Dedifferentiated amniotic fluid mesenchymal stem cell (primary cell): ENCODE measurements around the gene TDRD9.

Experiments
- DNase-seq: peaks from one replicate; pipeline ENCODE4 v3.0.0-alpha.2; 2016; ENCODE audit errors: extremely low spot score

The TDRD9 gene

DNA sequence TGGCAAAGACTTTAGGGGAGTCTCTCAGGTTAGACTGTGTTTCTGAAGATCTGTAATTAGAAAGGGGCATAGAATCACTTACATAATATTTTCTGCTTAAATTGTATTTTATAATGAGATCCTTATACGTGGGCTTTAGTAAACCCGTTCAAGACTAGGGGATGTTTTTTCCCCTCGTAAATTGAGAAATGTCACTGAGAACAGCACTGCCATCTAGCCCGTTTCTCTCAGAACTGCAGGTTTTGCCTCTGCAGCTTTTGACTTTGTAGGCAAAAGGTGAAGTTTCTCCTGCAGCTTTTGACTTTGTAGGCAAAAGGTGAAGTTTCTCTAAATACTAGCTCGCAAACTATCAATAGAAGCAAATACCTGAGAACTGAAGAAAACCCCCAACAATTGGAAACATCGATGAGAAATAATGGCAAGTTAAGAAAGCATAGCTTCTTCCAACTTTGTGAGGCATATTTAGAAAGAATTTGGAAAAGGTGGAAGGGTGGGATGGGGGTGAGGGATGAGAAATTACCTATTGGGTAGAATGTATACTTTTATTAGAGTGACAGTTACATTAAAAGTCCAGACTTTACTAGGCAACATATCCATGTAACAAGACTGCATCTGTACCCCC is 147.4 kb downstream of the TDRD9 start:
- no peak for DNase-seq

DNA sequence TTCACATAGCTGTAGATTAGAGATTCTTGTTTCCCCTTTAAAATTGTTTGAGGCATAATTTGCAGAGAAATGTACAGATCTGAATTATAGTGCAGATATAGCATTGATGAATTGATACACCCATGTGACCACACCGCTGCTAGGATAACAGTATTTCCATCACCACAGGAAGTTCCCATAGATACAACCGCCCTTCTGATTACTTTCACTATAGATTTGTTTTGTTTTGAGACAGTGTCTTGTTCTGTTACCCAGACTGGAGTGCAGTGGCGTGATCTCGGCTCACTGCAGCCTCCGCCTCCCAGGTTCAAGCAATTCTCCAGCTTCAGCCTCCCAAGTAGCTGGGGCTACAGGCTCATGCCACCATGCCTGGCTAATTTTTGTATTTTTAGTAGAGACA is 148.5 kb downstream of the TDRD9 start:
- no peak for DNase-seq

DNA sequence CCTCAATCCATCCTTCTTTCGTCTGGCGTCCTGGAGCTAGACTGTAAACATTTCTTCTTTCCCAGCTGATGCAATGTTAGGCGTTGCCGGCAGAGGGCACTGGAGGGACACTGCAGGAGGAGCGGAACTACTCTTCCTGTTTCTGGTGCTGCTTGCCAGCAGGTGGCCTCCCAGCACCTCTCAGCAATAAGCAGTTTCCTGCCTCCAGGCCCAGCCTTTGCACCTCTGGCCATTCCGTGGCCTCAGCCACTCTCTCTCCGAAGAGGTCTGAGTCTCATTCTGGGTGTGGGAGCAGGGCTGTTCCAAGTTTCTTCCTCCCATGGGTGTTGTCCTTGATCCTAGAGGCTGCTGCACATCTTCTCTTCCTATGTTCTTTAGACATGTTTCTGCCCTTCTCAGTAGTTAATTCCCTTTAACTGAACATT is 149.8 kb downstream of the TDRD9 start:
- DNase-seq: peak; percentile 93

DNA sequence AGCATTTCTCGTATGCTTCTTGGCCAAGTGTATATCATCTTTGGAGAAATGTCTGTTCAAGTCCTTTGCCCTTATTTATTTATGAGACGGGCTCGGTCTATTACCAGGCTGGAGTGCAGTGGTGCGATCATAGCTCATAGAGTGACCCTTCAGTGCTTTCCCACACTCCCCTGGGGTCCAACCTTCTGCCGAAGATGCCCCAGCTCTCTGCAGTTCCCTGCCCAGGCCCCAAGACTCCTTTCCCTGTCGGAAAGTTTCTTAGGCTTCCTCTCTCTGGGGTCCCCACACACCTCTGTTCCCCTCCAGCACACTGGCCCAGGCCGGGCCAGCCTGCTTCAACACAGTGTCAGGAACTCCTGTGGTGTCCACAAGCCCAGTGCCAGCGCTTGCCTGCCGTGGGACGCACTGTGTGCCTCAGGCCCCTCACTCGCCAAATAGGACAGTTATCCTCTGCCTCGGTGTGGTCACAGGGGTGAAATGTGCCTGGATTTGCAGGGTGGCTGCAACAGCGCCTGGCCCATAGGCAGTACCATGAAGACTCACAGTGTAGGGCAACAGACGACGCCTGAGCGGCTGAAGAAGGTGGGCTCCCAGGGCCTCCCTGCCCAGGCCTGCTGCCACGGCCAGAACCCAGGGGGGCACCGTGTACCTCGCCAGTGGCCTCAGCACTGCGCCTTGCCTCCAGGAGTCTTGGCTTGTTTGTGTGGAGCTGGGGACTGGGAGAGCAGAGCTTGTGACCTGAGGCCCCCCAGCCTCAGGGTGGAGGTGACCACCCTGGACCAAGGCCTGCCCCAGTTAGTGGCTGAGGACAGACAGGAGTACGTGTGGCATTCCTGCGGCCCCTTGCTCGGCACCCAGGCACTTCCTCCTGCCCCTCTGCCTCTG is 152.4 kb downstream of the TDRD9 start:
- DNase-seq: no peak

GRCh38 chr14:104081261-104081835 is 153.1 kb downstream of the TDRD9 start:
- DNase-seq: no peak

GRCh38 chr14:104081951-104082464 is 153.8 kb downstream of the TDRD9 start:
- no peak for DNase-seq

GRCh38 chr14:104082807-104083206 is 154.6 kb downstream of the TDRD9 start:
- no peak for DNase-seq

- DNase-seq: no peak
Measured at GRCh38 chr14:104084251-104085002, 156.2 kb downstream of the TDRD9 start.

- no peak for DNase-seq
Measured at GRCh38 chr14:104085032-104085888, 157.0 kb downstream of the TDRD9 start, which contains the start of gene ASPG. ASPG (plus strand) TSS chr14:104085700; CDS start chr14:104085771, 71 bp downstream.

- no peak for DNase-seq
Measured at GRCh38 chr14:104085889-104086201, 157.6 kb downstream of the TDRD9 start.

- DNase-seq: no peak
Measured at GRCh38 chr14:104086210-104086660, 158.0 kb downstream of the TDRD9 start.

GRCh38 chr14:104086661-104087461 is 158.6 kb downstream of the TDRD9 start:
- no peak for DNase-seq

DNA sequence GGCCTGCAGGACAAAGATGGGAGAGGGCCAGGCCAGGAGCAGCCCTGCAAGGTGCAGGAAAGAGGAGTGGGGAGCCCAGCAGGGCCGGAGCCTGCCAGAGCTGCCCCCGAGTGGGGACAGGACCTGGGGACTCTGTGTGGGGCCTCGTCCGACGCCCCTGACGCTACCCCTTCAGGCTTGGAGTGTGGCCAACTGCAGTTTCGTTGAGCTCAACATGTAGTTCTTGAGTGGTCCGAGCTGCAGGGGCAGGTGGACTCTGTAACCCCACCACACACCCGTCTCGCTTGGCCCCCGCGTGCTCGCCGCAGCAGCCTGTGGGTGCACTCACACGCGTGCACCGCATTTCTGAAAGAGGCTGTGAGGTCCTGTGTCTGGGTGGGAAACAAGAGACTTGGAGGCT is 159.2 kb downstream of the TDRD9 start:
- DNase-seq: no peak

GRCh38 chr14:104087981-104088850 is 160.0 kb downstream of the TDRD9 start:
- DNase-seq: no peak

DNA sequence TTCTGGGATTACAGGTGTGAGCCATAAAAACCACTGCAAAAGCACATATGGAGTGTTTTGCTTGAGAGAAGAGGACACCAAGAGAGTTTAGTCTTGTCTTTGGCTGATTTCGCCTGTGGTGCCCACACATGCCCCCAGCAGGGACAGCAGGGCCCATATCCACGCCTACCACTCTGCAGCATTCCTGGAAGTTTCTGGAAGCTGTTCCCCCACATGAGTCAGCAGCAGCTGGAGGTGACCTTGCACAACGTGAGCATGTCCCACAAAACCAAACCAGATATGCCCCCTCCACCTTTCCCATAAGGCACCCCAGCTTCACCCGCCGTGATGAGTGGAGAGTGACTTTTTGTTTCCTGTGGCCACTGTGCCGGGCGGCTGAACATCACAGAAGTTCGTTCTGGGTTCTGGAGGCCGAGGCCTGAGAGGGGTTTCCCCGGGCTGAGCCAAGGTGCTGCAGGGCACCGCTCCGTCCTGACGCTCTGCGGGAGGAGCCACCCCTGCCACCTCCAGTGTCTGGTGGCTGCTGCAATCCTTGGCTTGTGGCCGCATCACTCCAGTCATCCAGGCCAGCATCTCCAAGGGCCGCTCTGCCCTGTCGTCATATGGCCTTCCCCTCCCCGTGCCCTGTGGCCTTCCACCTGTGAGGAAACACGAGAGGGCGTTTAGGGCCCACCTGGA is 162.0 kb downstream of the TDRD9 start:
- no peak for DNase-seq

- DNase-seq: no peak
Measured at GRCh38 chr14:104091061-104091926, 163.0 kb downstream of the TDRD9 start.

DNA sequence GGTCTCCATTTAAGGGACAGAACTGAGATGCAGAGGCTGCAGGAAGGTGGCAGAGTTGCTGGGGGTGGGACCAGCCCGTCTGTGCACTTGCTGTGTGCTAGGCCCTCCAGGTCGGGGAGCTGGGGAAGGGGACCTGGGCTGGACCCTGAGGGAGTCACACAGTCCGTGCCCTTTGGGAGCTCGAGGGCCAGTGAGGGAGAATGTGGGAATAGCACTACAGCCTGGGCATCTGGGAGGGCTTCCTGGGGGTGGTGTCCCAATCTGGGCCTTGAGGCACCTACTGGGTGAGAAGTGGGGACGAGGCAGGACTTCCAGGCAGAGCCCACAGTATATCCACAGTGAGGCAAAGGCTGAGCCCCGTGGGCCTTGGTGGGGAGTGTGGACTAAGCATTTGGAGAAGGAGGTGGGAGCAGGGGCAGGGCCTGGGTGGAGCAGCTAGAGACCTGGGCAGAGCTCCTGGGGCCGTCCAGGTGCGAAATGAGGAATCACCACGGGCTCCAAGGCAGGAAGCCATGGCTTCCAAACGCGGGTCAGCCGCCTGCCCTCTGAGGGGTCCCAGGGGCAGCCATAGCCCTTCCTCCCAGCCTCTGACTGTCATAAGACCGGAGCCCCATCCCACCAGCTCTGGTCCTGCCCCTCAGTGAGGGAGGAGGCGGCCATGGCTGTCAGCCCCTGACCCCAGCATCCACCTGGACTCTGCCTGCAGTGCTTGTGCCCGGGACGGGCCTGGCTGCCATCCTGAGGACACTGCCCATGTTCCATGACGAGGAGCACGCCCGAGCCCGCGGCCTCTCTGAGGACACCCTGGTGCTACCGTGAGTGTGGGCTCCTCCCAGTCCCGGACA is 163.9 kb downstream of the TDRD9 start:
- DNase-seq: no peak
